ENCODE results near the gene NAT9. TPM values are rescaled to one million over a fixed set of nuclear protein-coding genes. Genes with fewer than 3 reads are reported as not detected.

NAT9 gene
- polyA plus RNA-seq, 1 experiment = 33.6 TPM

- TF ChIP-seq CTCF (IDR thresholded peaks at IDR 0.05; ENCODE audit: low read depth, low read length) = no peak
- DNase-seq (ENCODE audit: low read depth, low spot score) = no peak
- no peak overlapping the region for H3K4me3 ChIP-seq (ENCODE audit: low read depth, low read length)
- no peak overlapping the region for H3K27ac ChIP-seq (ENCODE audit: low read depth, low read length)
- ChIA-PET POLR2A (interaction anchor here (0.6 kb wide), 1 partner anchor 12 kb away, joined by 4 read pairs; no protein-coding TSS in a partner anchor), CTCF (interaction anchor here (1.3 to 2.5 kb wide), 4 partner anchors 13 to 107 kb away, joined by 3 to 12 read pairs (median 8); no protein-coding TSS in a partner anchor)
- no peaks in the 10 kb centered on the region for H3K27me3 ChIP-seq (ENCODE audit: control insufficient read depth, insufficient read depth, low read length)
- no peaks in the 10 kb centered on the region; the same call in 1 of the 2 replicates for H3K9me3 ChIP-seq (ENCODE audit: control insufficient read depth, insufficient read depth, low read length)
Measured at GRCh38 chr17:74757931-74758847, 18.0 kb downstream of the NAT9 start.

- POLR2A ChIA-PET = no interaction called here
- Histone ChIP-seq H3K27ac (ENCODE audit: low read depth, low read length) (no peak overlapping the region), H3K9me3 (ENCODE audit: control insufficient read depth, insufficient read depth, low read length) (no peaks in the 10 kb centered on the region; the same call in 1 of the 2 replicates), H3K27me3 (ENCODE audit: control insufficient read depth, insufficient read depth, low read length) (no peaks in the 10 kb centered on the region), H3K4me3 (ENCODE audit: low read depth, low read length) (no peak overlapping the region)
- DNase-seq (ENCODE audit: low read depth, low spot score) = no peak
- CTCF ChIA-PET = interaction anchor here (1.3 to 1.9 kb wide), 4 partner anchors 12 to 34 kb away, joined by 3 to 8 read pairs (median 6); no protein-coding TSS in a partner anchor
- no peak for TF ChIP-seq CTCF (IDR thresholded peaks at IDR 0.05; ENCODE audit: low read depth, low read length)
Measured at GRCh38 chr17:74757502-74757901, 18.6 kb downstream of the NAT9 start.

GRCh38 chr17:74756891-74757290, 19.3 kb downstream of the NAT9 start:
- CTCF ChIA-PET = interaction anchor here (1.2 to 1.9 kb wide), 3 partner anchors 12 to 34 kb away, joined by 3 to 8 read pairs (median 6); partner anchors contain the start of gene RAB37
- DNase-seq (ENCODE audit: low read depth, low spot score) = no peak
- H3K27ac ChIP-seq (ENCODE audit: low read depth, low read length) = no peak overlapping the region
- no peaks in the 10 kb centered on the region; the same call in 1 of the 2 replicates for H3K9me3 ChIP-seq (ENCODE audit: control insufficient read depth, insufficient read depth, low read length)
- POLR2A ChIA-PET = no interaction called here
- no peaks in the 10 kb centered on the region for H3K27me3 ChIP-seq (ENCODE audit: control insufficient read depth, insufficient read depth, low read length)
- no peak for TF ChIP-seq CTCF (IDR thresholded peaks at IDR 0.05; ENCODE audit: low read depth, low read length)
- no peak overlapping the region for H3K4me3 ChIP-seq (ENCODE audit: low read depth, low read length)

GRCh38 chr17:74755533-74755932, 20.6 kb downstream of the NAT9 start:
- Histone ChIP-seq H3K9me3 (ENCODE audit: control insufficient read depth, insufficient read depth, low read length) (no peaks in the 10 kb centered on the region; the same call in 1 of the 2 replicates), H3K27ac (ENCODE audit: low read depth, low read length) (no peak overlapping the region), H3K27me3 (ENCODE audit: control insufficient read depth, insufficient read depth, low read length) (no peaks in the 10 kb centered on the region), H3K4me3 (ENCODE audit: low read depth, low read length) (no peak overlapping the region)
- DNase-seq (ENCODE audit: low read depth, low spot score) = no peak
- ChIA-PET CTCF (interaction anchor here (0.8 to 1.0 kb wide), 3 partner anchors 10 to 16 kb away, joined by 3 to 5 read pairs (median 4); no protein-coding TSS in a partner anchor), POLR2A (no interaction called here)
- no peak for TF ChIP-seq CTCF (IDR thresholded peaks at IDR 0.05; ENCODE audit: low read depth, low read length)

GRCh38 chr17:74754832-74755231, 21.3 kb downstream of the NAT9 start:
- no peaks in the 10 kb centered on the region for H3K27me3 ChIP-seq (ENCODE audit: control insufficient read depth, insufficient read depth, low read length)
- H3K4me3 ChIP-seq (ENCODE audit: low read depth, low read length) = no peak overlapping the region
- POLR2A ChIA-PET = no interaction called here
- no peak for TF ChIP-seq CTCF (IDR thresholded peaks at IDR 0.05; ENCODE audit: low read depth, low read length)
- H3K27ac ChIP-seq (ENCODE audit: low read depth, low read length) = no peak overlapping the region
- DNase-seq (ENCODE audit: low read depth, low spot score) = no peak
- H3K9me3 ChIP-seq (ENCODE audit: control insufficient read depth, insufficient read depth, low read length) = no peaks in the 10 kb centered on the region; the same call in 1 of the 2 replicates
- CTCF ChIA-PET = interaction anchor here (0.9 kb wide), 1 partner anchor 36 kb away, joined by 4 read pairs; no protein-coding TSS in a partner anchor
